GM12801 (cell line): ENCODE measurements around the gene RCN2.

ENCODE experiments used
- CTCF ChIP-seq: IDR thresholded peaks from one replicate; pipeline ENCODE4 v1.5.1; 2011; ENCODE audit warnings: control low read depth; ENCODE audit not compliant: insufficient read length; ENCODE audit errors: extremely low read depth

RCN2 gene

GRCh38 chr15:76942331-76942730 is 10.8 kb downstream of the RCN2 start:
- no peak for TF ChIP-seq CTCF

GRCh38 chr15:76945494-76946093 is 14.0 kb downstream of the RCN2 start:
- TF ChIP-seq CTCF = no peak

GRCh38 chr15:76947454-76947853 is 15.9 kb downstream of the RCN2 start:
- TF ChIP-seq CTCF = no peak

GRCh38 chr15:76951220-76951619 is 19.7 kb downstream of the RCN2 start:
- TF ChIP-seq CTCF = no peak

- no peak for TF ChIP-seq CTCF
Measured at GRCh38 chr15:76953913-76954312, 22.4 kb downstream of the RCN2 start.

GRCh38 chr15:76954744-76955143 is 23.2 kb downstream of the RCN2 start:
- no peak for TF ChIP-seq CTCF

GRCh38 chr15:76961268-76962011 is 29.9 kb downstream of the RCN2 start:
- TF ChIP-seq CTCF = no peak
